Fibroblast of skin of scalp (primary cell): ENCODE data around the gene SRRT. TPM values are rescaled to one million over a fixed set of nuclear protein-coding genes. Genes with fewer than 3 reads are reported as not detected.

Experiments used
- DNase-seq: peaks from one replicate; pipeline ENCODE4 v3.0.0-alpha.2; 2013
- polyA plus RNA-seq, 2 experiments: library from polyadenylated mRNA; unstranded; fragments of 120-200 nt; gene quantifications; one replicate each; pipeline ENCODE4 v1.2.1, GENCODE V29; 2013; ENCODE audit not compliant: insufficient read length in 2 of 2

SRRT gene, protein sequence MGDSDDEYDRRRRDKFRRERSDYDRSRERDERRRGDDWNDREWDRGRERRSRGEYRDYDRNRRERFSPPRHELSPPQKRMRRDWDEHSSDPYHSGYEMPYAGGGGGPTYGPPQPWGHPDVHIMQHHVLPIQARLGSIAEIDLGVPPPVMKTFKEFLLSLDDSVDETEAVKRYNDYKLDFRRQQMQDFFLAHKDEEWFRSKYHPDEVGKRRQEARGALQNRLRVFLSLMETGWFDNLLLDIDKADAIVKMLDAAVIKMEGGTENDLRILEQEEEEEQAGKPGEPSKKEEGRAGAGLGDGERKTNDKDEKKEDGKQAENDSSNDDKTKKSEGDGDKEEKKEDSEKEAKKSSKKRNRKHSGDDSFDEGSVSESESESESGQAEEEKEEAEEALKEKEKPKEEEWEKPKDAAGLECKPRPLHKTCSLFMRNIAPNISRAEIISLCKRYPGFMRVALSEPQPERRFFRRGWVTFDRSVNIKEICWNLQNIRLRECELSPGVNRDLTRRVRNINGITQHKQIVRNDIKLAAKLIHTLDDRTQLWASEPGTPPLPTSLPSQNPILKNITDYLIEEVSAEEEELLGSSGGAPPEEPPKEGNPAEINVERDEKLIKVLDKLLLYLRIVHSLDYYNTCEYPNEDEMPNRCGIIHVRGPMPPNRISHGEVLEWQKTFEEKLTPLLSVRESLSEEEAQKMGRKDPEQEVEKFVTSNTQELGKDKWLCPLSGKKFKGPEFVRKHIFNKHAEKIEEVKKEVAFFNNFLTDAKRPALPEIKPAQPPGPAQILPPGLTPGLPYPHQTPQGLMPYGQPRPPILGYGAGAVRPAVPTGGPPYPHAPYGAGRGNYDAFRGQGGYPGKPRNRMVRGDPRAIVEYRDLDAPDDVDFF
- 109 TPM for polyA plus RNA-seq (2013, experiment 1 of 2; ENCODE audit: insufficient read length)
- polyA plus RNA-seq (2013, experiment 2 of 2; ENCODE audit: insufficient read length) = 100 TPM

DNA sequence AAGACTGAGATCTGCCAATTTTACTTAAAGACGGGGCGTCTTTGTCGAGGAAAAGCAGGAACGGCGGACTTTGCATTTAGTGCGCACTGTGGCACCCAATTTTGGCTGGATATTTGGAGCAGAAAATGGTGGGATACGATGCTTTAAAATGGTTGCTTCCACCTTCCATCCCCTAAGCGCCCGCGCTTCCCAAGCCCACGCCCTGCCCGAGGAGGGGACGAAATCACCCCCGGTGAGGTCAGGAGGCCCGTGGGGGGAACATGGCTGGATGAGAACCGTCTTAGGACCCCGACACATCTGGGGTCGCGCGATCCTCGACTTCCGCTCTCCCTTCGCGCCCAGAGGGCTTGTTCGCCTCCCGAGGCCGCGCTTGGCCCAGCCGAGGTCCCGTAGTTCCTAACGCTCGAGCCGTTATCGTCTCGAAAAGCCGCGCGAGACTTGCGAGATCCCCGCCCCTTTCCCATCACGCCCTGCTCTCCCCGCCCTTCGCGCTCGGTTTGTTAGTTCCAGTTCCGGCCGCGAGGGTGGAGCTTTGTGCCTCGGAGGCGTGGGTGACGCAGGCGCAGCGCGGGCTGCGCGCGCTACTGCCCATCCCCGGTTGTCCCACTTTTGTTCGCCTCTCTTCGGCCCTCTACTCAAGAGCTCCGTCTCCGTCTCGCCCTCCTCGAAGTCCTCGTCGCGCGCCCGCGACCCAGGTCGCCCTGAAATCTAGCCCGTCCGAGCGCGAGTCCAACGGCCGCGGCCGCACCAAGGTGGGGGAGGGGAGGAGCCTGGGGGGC lies at the start of gene SRRT:
TSS of gene SRRT (plus strand) at position 527 of the 779 bp plus-strand sequence. CDS start 488 bp downstream, outside the sequence.
- DNase-seq = peak; percentile 99

DNA sequence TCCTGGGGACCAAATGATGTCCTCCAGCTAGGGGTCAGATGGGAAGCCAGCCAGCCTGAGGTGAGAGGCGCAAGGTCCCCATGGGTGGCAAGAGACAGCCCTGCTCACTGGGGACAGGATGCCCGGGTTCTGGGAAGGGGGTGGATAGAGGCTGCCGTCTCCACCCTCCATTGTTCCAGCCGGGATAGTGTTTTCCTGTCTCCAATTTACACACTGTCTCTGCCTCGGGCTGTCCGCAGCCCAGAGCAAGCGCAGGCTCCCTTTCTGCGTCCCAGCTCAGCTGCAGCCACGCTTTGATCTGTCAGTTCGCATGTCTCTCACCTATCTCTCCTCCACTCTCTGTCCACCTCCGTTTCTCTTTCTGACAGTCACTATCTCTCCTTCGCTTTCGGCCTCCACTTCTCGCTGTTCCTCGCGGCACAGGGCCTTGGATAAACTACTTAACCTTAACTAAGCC lies 49.7 kb upstream of the SRRT start:
- DNase-seq = no peak

GRCh38 chr7:100825751-100826513 lies 49.0 kb upstream of the SRRT start:
- peak; percentile 69 for DNase-seq

GRCh38 chr7:100826514-100827329 lies 48.2 kb upstream of the SRRT start:
- no peak for DNase-seq

DNA sequence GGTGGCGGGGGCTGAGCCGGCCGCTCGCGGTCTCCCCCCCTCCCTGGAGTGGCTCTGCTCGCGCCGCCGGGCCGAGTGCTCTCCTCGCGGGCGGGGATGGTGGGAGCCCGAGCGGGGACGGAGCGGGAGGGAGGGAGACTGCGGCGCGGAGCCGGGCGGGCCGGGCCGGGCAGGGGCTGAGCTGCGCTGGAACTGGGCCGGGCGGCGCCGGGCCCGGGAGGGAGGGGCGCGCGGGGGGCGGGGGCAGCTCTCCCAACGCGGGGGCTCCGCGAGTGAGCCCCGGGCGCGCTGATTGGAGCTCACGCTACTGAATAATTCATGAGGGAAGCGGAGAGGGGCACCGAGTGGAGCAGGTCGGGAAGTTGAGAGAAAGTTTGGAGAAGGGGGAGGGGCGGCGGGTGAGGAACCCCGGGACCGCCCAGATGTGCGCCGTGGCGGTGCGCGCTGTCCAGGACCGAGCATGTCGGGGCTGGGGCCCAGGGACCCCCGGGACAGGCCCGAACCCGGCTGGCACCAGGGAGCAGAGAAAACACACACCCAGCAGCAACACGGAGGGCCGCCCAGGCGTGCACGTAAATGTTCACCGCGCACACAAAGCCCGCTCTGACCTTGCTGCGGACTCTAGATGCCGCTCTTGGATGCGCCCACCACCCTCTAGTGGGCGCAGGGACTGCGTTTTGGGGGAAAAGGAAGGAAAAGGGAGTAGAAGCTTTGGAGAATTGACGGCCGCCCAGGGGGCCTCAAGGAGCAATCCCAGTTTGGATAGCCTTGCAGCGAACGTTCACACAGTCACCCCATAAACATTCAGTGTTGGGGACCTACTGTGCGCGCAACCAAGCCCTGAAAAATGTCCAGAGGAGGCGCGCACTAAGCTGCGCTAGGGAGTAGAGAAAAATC lies 47.3 kb upstream of the SRRT start, which contains the start of gene EPHB4:
TSS of gene EPHB4 (minus strand) at position 194 of the 897 bp plus-strand sequence. CDS start 493 bp downstream, outside the sequence.
- peak; percentile 94 for DNase-seq

DNA sequence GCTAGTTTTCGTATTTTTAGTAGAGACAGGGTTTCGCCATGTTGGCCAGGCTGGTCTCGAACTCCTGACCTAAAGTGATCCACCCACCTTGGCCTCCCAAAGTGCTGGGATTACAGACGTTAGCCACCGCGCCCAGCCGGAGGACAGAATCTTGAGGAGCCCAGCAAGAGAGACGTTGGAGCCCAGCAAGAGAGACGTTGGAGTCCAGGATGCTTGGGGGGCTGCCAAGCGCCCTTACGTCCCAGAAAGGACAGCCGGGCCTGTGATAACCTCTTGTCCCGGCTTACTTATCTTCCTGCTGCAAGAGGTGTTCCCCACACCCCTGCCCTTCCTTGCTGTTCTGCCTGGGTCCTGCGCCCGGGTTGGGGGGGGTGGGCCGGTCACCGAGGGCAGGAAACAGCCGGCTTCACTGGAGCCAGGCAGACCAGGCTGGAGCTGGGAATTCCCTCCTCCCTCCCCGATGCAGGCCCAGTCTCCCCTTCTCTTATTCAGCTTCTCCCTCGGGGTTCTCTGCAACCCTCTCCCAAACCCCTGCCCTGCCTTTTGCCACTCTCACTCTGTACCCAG lies 45.7 kb upstream of the SRRT start:
- DNase-seq = no peak

GRCh38 chr7:100830396-100830795 lies 44.5 kb upstream of the SRRT start:
- no peak for DNase-seq

- DNase-seq = no peak
Measured at GRCh38 chr7:100832281-100832633, 42.6 kb upstream of the SRRT start.

- DNase-seq = peak; percentile 68
Measured at GRCh38 chr7:100835903-100836811, 38.7 kb upstream of the SRRT start.

DNA sequence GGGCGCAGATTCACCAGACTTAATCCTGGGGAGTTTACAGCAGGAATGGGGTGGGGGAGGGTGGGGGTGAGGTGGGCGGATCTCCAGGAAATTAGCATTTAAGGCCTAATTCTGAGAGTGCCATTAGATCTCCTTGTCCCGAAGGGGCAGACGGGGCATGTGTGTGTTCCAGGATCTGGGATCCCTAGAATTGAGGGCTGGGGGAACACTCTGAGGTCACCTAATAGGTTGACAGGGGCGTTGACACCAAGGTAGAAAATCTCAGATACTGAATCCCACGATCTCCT lies 38.1 kb upstream of the SRRT start:
- DNase-seq = no peak

DNA sequence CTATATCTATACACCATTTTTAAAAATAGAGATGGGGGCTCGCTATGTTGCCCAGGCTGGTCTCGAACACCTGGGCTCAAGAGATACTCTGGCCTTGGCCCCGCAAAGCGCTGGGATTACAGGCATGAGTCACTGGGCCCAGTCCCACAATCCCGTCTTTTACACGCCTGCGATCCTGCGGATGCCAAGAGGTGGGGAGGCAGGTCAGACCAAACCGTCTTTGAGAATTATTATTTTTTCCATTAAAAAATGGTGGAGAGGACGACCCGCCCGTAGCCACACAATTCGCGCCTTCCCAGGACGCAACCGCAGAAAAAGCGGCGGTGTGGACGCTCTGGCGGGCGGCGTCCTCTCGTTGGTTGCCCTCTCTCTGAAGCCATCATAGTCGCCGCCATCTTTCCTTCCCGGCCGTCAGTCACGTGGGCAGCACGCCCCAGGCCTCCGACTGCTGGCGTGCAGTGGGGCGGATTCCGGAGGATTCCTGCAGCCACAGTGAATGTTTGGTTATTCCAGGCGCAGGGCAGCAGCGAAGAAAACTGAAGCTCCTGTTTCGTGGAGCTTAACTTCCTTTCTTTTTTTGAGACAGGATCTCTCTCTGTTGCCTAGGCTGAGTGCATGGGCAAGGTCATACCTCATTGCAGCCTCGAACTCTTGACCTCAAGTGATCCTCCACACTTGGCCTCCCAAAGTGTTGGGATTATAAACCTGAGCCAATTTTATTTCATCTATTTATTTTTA lies 37.6 kb upstream of the SRRT start:
- DNase-seq = peak; percentile 94

GRCh38 chr7:100839361-100839760 lies 35.5 kb upstream of the SRRT start:
- DNase-seq = no peak

DNA sequence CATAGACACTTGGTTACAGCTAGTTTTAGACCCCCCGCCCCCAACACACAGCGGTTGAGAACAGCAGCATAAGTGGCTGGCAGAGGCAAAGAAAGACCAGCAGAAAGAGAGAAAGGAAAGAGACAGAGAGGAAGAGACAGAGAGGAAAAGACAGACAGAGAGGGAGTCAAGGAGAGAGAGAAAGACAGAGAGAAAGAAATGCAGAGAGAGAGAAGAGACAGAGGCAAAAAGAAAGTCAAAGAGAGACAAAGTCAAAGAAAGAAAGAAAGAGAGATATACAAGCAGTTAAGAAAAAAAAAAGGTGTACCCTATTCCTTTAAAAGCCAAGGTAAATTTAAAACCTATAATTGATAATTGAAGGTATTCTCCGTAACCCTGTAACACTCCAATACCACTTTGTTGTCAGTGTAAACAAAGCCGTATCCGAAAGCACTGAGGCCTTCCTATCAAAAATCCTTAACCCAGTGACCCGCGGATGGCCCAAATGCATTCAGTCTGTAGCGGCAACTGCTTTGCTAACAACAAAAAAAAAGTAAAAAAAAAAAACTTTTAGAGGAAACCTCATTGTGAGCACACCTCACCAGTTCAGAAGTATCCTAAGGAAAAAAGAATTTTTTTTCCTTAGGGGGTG lies 34.3 kb upstream of the SRRT start:
- DNase-seq = no peak

- no peak for DNase-seq
Measured at GRCh38 chr7:100847360-100847759, 27.5 kb upstream of the SRRT start.

- DNase-seq = peak; percentile 92
Measured at GRCh38 chr7:100852048-100852872, 22.6 kb upstream of the SRRT start, which contains the start of gene SLC12A9. Gene SLC12A9 (plus strand): TSS chr7:100852713. CDS start chr7:100854198, 1,485 bp downstream.
